Sigmoid colon (tissue), 7 donors: ENCODE data around the gene ZNF366. TPM values are rescaled to one million over a fixed set of nuclear protein-coding genes. Genes with fewer than 3 reads are reported as not detected.
"Not testable (repeated sequence)": the region's sequence is repeated elsewhere in the genome, so short reads cannot be mapped to it uniquely, and the experiment has no call there.

Experiments
- DNase-seq: peaks from one replicate; pipeline ENCODE4 v3.0.0-alpha.2; 2019
- H3K27ac ChIP-seq, 4 donors: fragments of 200-600 bp; sonication (generic); one replicate each; pipeline ENCODE4 v1.5.1; 2016 to 2019; ENCODE audit warnings: mild to moderate bottlenecking in 1 of 4
- H3K27me3 ChIP-seq, 3 donors: fragments of 200-600 bp; sonication (generic); one replicate each; pipeline ENCODE4 v1.5.1; 2019; ENCODE audit warnings: mild to moderate bottlenecking in 1 of 3
- H3K36me3 ChIP-seq, 4 donors: fragments of 200-600 bp; sonication (generic); one replicate each; pipeline ENCODE4 v1.5.1; 2016 to 2019
- H3K4me1 ChIP-seq, 4 donors: fragments of 200-600 bp; sonication (generic); one replicate each; pipeline ENCODE4 v1.5.1; 2017 to 2019
- H3K4me3 ChIP-seq, 4 donors: fragments of 200-600 bp; sonication (generic); one replicate each; pipeline ENCODE4 v1.5.1; 2017 to 2019; ENCODE audit warnings: mild to moderate bottlenecking in 2 of 4, moderate library complexity in 1 of 4
- H3K9me3 ChIP-seq, 4 donors: fragments of 200-600 bp in 3 of 4; sonication (generic) in 3 of 4; one replicate each; pipeline versions ENCODE4 v1.5.1 to v1.6.1; 2013 to 2019
- EP300 ChIP-seq, 4 donors: sonication (generic); formaldehyde crosslinking; IDR thresholded peaks; one replicate each; pipeline ENCODE4 v1.6.1; 2017; ENCODE audit warnings: antibody characterized with exemption in 4 of 4
- POLR2A ChIP-seq, 2 donors: fragments of 450-650 bp; IDR thresholded peaks; one replicate each; pipeline ENCODE4 v1.6.1; 2016; ENCODE audit warnings: antibody characterized with exemption in 2 of 2, mild to moderate bottlenecking in 2 of 2, moderate library complexity in 2 of 2
- POLR2AphosphoS5 ChIP-seq, 4 donors: sonication (generic); formaldehyde crosslinking; IDR thresholded peaks; one replicate each; pipeline ENCODE4 v1.6.1; 2017; ENCODE audit warnings: antibody characterized with exemption in 4 of 4
- WGBS, 2 donors: extraction: QIAGEN DNeasy Blood & Tissue Kit; methylation state at CpG; one replicate each; pipeline ENCODE4 v1.1.7; 2013; 5-methylcytosine and 5-hydroxymethylcytosine counted together
- intact Hi-C: fragments of 100-400 bp; cut with DNase I; formaldehyde crosslinking; loops from one replicate; pipeline ENCODE4 v1.15.1; 2023
- polyA plus RNA-seq, 3 donors: library from polyadenylated mRNA; stranded (reverse); fragments of 200-250 nt; gene quantifications; one replicate each; pipeline ENCODE4 v1.2.3, GENCODE V29; 2013
- total RNA-seq, 4 donors: library from RNA; depleted of rRNA; stranded (reverse); fragments of >200 nt; gene quantifications; one replicate each; pipeline ENCODE4 v1.1.0, GENCODE V29; 2016
- TF ChIP-seq, protein P1 (sequence below), 4 experiments: fragments of 450-650 bp in 3 of 4; fragments of 200-600 bp in 1 of 4; IDR thresholded peaks; one replicate each; pipeline ENCODE4 v1.5.1; 2016 to 2019; ENCODE audit warnings: antibody characterized with exemption in 4 of 4, mild to moderate bottlenecking in 3 of 4, moderate library complexity in 2 of 4
- donor health status: healthy with polysubstance abuse.
- donor health status: Bipolar disorder and iron deficiency.
- donor health status: healthy.

Gene ZNF366
- total and polyA plus RNA-seq, 7 donors = 0.46 to 3.9 (median 1.8) TPM

GRCh38 chr5:72408127-72408526 is 99.1 kb downstream of the ZNF366 start:
- Histone ChIP-seq H3K27me3 (no peaks in the 10 kb centered on the region), H3K4me1 (peaks cover 0 to 4% (median 1%) of the 10 kb centered on the region in 4 donors), H3K36me3 (no peaks in the 10 kb centered on the region), H3K27ac (no peak overlapping the region), H3K4me3 (no peak overlapping the region), H3K9me3 (no peaks in the 10 kb centered on the region)
- TF ChIP-seq POLR2AphosphoS5 (IDR thresholded peaks at IDR 0.05) (no peak), EP300 (IDR thresholded peaks at IDR 0.05) (no peak), POLR2A (IDR thresholded peaks at IDR 0.05) (no peak)
- TF ChIP-seq, protein P1, sequence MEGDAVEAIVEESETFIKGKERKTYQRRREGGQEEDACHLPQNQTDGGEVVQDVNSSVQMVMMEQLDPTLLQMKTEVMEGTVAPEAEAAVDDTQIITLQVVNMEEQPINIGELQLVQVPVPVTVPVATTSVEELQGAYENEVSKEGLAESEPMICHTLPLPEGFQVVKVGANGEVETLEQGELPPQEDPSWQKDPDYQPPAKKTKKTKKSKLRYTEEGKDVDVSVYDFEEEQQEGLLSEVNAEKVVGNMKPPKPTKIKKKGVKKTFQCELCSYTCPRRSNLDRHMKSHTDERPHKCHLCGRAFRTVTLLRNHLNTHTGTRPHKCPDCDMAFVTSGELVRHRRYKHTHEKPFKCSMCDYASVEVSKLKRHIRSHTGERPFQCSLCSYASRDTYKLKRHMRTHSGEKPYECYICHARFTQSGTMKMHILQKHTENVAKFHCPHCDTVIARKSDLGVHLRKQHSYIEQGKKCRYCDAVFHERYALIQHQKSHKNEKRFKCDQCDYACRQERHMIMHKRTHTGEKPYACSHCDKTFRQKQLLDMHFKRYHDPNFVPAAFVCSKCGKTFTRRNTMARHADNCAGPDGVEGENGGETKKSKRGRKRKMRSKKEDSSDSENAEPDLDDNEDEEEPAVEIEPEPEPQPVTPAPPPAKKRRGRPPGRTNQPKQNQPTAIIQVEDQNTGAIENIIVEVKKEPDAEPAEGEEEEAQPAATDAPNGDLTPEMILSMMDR (IDR thresholded peaks at IDR 0.05) = no peak
- WGBS, 2 donors = 84 to 87% methylated on average over 5 of the region's 5 CpGs
- no peak for DNase-seq
- intact Hi-C loops = no loop called here

- intact Hi-C loops = no loop called here
- Histone ChIP-seq H3K4me3 (no peak overlapping the region), H3K4me1 (peaks cover 0 to 9% (median 2%) of the 10 kb centered on the region in 4 donors), H3K9me3 (no peaks in the 10 kb centered on the region), H3K27ac (no peak overlapping the region), H3K27me3 (no peaks in the 10 kb centered on the region), H3K36me3 (no peaks in the 10 kb centered on the region)
- TF ChIP-seq EP300 (IDR thresholded peaks at IDR 0.05) (no peak), POLR2AphosphoS5 (IDR thresholded peaks at IDR 0.05) (no peak), POLR2A (IDR thresholded peaks at IDR 0.05) (no peak)
- TF ChIP-seq, protein P1 (IDR thresholded peaks at IDR 0.05) = no peak
- 74 to 81% methylated on average over 2 of the region's 2 CpGs for WGBS, 2 donors
- DNase-seq = no peak
Observed at GRCh38 chr5:72407541-72407940, 99.7 kb downstream of the ZNF366 start.

DNA sequence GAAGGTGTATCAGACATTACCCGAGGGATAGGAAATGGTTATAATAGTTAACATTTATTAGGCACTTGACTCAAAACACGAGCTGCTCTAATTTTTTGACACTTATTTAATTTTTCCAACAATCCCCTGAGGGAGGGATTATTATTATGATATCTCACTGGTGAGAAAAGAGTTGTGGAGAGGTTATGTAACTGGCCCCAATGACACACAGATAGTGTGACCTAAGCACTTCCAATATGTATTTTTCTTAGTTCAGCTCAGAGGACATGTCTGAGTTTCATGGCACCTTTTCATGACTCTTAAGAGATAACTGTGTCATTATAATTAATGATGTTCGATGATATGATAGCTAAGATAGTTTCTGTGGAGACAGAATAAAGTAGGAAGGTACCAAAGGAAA is 100.1 kb downstream of the ZNF366 start:
- intact Hi-C loops = no loop called here

DNA sequence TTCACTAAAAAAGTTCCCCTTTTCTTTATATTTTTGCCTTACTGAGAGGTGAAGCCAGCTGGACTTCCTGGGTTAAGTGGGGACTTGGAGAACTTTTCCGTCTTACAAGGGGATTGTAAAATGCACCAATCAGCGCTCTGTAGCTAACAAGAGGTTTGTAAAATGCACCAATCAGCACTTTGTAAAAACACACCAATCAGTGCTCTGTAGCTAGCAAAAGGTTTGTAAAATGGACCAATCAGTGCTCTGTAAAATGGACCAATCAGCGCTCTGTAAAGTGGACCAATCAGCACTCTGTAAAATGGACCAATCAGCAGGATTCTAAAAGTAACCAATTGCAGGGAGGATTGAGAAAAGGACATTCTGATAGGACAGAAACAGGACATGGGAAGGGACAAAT is 102.4 kb downstream of the ZNF366 start:
- Histone ChIP-seq H3K9me3 (peaks cover 0 to 14% (median 7%) of the 10 kb centered on the region in 4 donors), H3K4me1 (peaks cover 0 to 14% (median 0%) of the 10 kb centered on the region in 4 donors)
- DNase-seq, intact Hi-C loops, H3K27ac ChIP-seq, H3K36me3 ChIP-seq, H3K4me3 ChIP-seq, H3K27me3 ChIP-seq: not testable (repeated sequence)
- 81 to 97% methylated on average over 3 of the region's 3 CpGs for WGBS, 2 donors

More for the DNA sequence above, 100.1 kb downstream of the ZNF366 start:
- Histone ChIP-seq H3K4me3 (no peak overlapping the region), H3K27me3 (no peaks in the 10 kb centered on the region), H3K27ac (no peak overlapping the region), H3K4me1 (peaks cover 0 to 13% (median 2%) of the 10 kb centered on the region in 4 donors), H3K36me3 (no peaks in the 10 kb centered on the region), H3K9me3 (peaks cover 0 to 3% (median 0%) of the 10 kb centered on the region in 4 donors)
- TF ChIP-seq POLR2A (IDR thresholded peaks at IDR 0.05) (no peak), EP300 (IDR thresholded peaks at IDR 0.05) (no peak), POLR2AphosphoS5 (IDR thresholded peaks at IDR 0.05) (no peak)
- TF ChIP-seq, protein P1 (IDR thresholded peaks at IDR 0.05) = no peak
- no peak for DNase-seq
- 83% methylated on average over 3 of the region's 3 CpGs for WGBS, 2 donors

DNA sequence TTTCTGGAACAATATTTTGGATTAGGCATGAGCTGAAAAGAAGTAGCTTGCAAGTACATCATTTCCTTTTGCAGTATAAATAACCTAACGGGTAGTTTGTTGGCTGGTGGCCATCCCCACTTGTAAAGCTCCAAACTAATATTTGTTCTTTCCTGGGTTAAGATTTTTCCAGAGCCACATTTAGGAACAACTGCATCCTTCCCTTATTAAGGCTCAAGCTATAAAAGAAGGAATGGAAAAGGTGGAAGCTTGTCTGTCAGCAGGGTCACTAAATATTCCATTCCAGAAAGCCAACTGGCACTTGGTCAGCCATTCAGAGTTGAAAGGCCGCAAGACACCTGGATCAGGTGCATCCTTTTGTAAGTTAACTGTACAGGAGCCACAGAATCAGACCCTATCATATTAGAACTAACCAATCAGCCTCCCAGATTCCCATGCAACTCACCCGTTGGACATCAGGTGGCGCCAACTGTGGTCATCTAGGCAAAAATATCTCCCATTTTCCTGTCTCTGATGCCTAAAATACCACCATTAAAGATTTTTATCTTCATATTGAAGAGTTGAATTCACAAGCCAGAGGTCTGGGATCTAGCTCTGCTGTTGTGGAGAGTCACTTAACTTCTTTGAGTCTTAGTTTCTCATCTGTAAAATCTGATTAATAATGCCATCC is 104.1 kb downstream of the ZNF366 start:
- no peaks in the 10 kb centered on the region for H3K36me3 ChIP-seq
- H3K9me3 ChIP-seq = peaks cover 0 to 14% (median 7%) of the 10 kb centered on the region in 4 donors
- 58 to 69% methylated on average over 4 of the region's 4 CpGs for WGBS, 2 donors
- intact Hi-C loops = no loop called here
- no peak for DNase-seq
- peaks cover 0 to 14% (median 0%) of the 10 kb centered on the region in 4 donors for H3K4me1 ChIP-seq
- no peaks in the 10 kb centered on the region for H3K27me3 ChIP-seq
- H3K27ac ChIP-seq = peak overlapping the region in 3 of 4 donors; percentile 30 to 58 (median 32)
- no peak for TF ChIP-seq EP300 (IDR thresholded peaks at IDR 0.05)
- TF ChIP-seq, protein P1 (IDR thresholded peaks at IDR 0.05) = no peak
- TF ChIP-seq POLR2AphosphoS5 (IDR thresholded peaks at IDR 0.05) = no peak
- TF ChIP-seq POLR2A (IDR thresholded peaks at IDR 0.05) = no peak
- no peak overlapping the region for H3K4me3 ChIP-seq
